ENCODE data around the gene SENP8.

DNA sequence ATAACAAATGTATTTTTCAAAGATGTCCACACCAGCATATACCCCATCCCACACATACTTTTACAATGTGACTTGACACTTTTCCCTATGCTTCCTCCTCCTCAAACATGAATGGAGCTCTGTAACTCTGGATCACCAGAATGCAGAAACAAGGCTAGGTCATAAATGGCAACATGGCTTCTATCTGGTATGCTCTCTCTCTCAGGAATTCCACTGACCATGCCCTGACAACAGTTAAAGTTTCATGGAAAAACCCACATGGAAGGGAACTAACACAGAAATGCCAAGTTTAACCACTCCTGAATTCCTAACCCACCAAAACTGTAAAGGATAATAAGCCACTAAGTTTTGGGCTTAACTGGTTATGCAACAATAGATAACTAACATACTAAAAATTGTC lies 20.2 kb upstream of the SENP8 start:
- TF ChIP-seq, protein P1, sequence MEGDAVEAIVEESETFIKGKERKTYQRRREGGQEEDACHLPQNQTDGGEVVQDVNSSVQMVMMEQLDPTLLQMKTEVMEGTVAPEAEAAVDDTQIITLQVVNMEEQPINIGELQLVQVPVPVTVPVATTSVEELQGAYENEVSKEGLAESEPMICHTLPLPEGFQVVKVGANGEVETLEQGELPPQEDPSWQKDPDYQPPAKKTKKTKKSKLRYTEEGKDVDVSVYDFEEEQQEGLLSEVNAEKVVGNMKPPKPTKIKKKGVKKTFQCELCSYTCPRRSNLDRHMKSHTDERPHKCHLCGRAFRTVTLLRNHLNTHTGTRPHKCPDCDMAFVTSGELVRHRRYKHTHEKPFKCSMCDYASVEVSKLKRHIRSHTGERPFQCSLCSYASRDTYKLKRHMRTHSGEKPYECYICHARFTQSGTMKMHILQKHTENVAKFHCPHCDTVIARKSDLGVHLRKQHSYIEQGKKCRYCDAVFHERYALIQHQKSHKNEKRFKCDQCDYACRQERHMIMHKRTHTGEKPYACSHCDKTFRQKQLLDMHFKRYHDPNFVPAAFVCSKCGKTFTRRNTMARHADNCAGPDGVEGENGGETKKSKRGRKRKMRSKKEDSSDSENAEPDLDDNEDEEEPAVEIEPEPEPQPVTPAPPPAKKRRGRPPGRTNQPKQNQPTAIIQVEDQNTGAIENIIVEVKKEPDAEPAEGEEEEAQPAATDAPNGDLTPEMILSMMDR (IDR thresholded peaks at IDR 0.05): no peak
- TF ChIP-seq POLR2A (IDR thresholded peaks at IDR 0.05): no peak
